ENCODE results near the gene CHRNA10. TPM values are rescaled to one million over a fixed set of nuclear protein-coding genes. Genes with fewer than 3 reads are reported as not detected.
"Not testable (repeated sequence)": the region's sequence is repeated elsewhere in the genome, so short reads cannot be mapped to it uniquely, and the experiment has no call there.

Gene CHRNA10
- total RNA-seq, 2 donors from 2014 or later, result 0.57 to 3.8 TPM

- DNase-seq (ENCODE audit: low spot score in 2 of 2), result no peak
- H3K27ac Mint-ChIP-seq, result no peak within 1 kb of the TSS
- ATAC-seq, result no peak
- H3K36me3 Mint-ChIP-seq, result no peaks in the 10 kb centered on the region
- no peaks in the 10 kb centered on the region for H3K9me3 Mint-ChIP-seq
These were observed 26.4 kb downstream of the CHRNA10 start, which contains the start of gene ART1 for GRCh38 chr11:3644817-3645235. ART1 (plus strand) TSS chr11:3645128; CDS start chr11:3659214, 14,086 bp downstream.

GRCh38 chr11:3643102-3643546 is 28.1 kb downstream of the CHRNA10 start:
- not testable (repeated sequence) for H3K27ac Mint-ChIP-seq; DNase-seq (ENCODE audit: low spot score in 2 of 2); ATAC-seq; H3K36me3 Mint-ChIP-seq; H3K9me3 Mint-ChIP-seq

- Mint-ChIP-seq H3K27ac (no peak overlapping the region), H3K36me3 (no peaks in the 10 kb centered on the region), H3K9me3 (no peaks in the 10 kb centered on the region)
- ATAC-seq, result peak; percentile 87 to 97
- DNase-seq (ENCODE audit: low spot score in 2 of 2), result peak in 1 of 2 donors; percentile 78
These were observed 28.9 kb downstream of the CHRNA10 start for GRCh38 chr11:3642071-3642951.

- DNase-seq (ENCODE audit: low spot score in 2 of 2) (no peak), ATAC-seq (no peak)
- Mint-ChIP-seq H3K9me3 (no peaks in the 10 kb centered on the region), H3K36me3 (no peaks in the 10 kb centered on the region), H3K27ac (no peak within 1 kb of the TSS)
These were observed 29.5 kb downstream of the CHRNA10 start, which contains the start of gene ART5 for GRCh38 chr11:3641701-3642070. ART5 (minus strand) TSS chr11:3641992; CDS start chr11:3641862, 130 bp downstream.

GRCh38 chr11:3641191-3641590 is 30.0 kb downstream of the CHRNA10 start:
- no peaks in the 10 kb centered on the region for H3K36me3 Mint-ChIP-seq
- H3K27ac Mint-ChIP-seq, result no peak overlapping the region
- no peaks in the 10 kb centered on the region for H3K9me3 Mint-ChIP-seq
- DNase-seq (ENCODE audit: low spot score in 2 of 2) (no peak), ATAC-seq (no peak)

- H3K9me3 Mint-ChIP-seq, result no peaks in the 10 kb centered on the region
- H3K27ac Mint-ChIP-seq, result no peak overlapping the region
- no peak for ATAC-seq
- DNase-seq (ENCODE audit: low spot score in 2 of 2), result no peak
- no peaks in the 10 kb centered on the region for H3K36me3 Mint-ChIP-seq
These were observed 31.3 kb downstream of the CHRNA10 start for GRCh38 chr11:3639841-3640240.

- ATAC-seq (no peak), DNase-seq (ENCODE audit: low spot score in 2 of 2) (no peak)
- Mint-ChIP-seq H3K27ac (no peak overlapping the region), H3K9me3 (no peaks in the 10 kb centered on the region), H3K36me3 (no peaks in the 10 kb centered on the region)
These were observed 32.7 kb downstream of the CHRNA10 start for GRCh38 chr11:3638513-3638912.

- Mint-ChIP-seq H3K27ac (no peak overlapping the region), H3K9me3 (no peaks in the 10 kb centered on the region), H3K36me3 (no peaks in the 10 kb centered on the region)
- ATAC-seq (no peak), DNase-seq (ENCODE audit: low spot score in 2 of 2) (no peak)
These were observed 34.0 kb downstream of the CHRNA10 start for GRCh38 chr11:3637201-3637600.

- Mint-ChIP-seq H3K36me3 (no peaks in the 10 kb centered on the region), H3K27ac (no peak overlapping the region), H3K9me3 (no peaks in the 10 kb centered on the region)
- ATAC-seq (no peak), DNase-seq (ENCODE audit: low spot score in 2 of 2) (no peak)
These were observed 35.4 kb downstream of the CHRNA10 start for GRCh38 chr11:3635641-3636375.

GRCh38 chr11:3632070-3632660 is 39.0 kb downstream of the CHRNA10 start:
- ATAC-seq, result peak in 1 of 2 donors; percentile 28
- no peaks in the 10 kb centered on the region for H3K36me3 Mint-ChIP-seq
- H3K9me3 Mint-ChIP-seq, result no peaks in the 10 kb centered on the region
- H3K27ac Mint-ChIP-seq, result peak overlapping the region in 1 of 2 donors; percentile 12
- no peak for DNase-seq (ENCODE audit: low spot score in 2 of 2)

- ATAC-seq (peak in 1 of 2 donors; percentile 73), DNase-seq (ENCODE audit: low spot score in 2 of 2) (peak in 1 of 2 donors; percentile 7)
- peak overlapping the region in 1 of 2 donors; percentile 83 for H3K27ac Mint-ChIP-seq
- no peaks in the 10 kb centered on the region for H3K9me3 Mint-ChIP-seq
- no peaks in the 10 kb centered on the region for H3K36me3 Mint-ChIP-seq
These were observed 39.9 kb downstream of the CHRNA10 start for GRCh38 chr11:3631331-3631730.

GRCh38 chr11:3627291-3627690 is 43.9 kb downstream of the CHRNA10 start:
- Mint-ChIP-seq H3K9me3 (no peaks in the 10 kb centered on the region), H3K27ac (no peak overlapping the region), H3K36me3 (no peaks in the 10 kb centered on the region)
- DNase-seq (ENCODE audit: low spot score in 2 of 2) (no peak), ATAC-seq (no peak)

- DNase-seq (ENCODE audit: low spot score in 2 of 2), result no peak
- Mint-ChIP-seq H3K27ac (no peak overlapping the region), H3K36me3 (no peaks in the 10 kb centered on the region), H3K9me3 (no peaks in the 10 kb centered on the region)
- ATAC-seq, result no peak
These were observed 44.8 kb downstream of the CHRNA10 start for GRCh38 chr11:3626250-3626960.

GRCh38 chr11:3623767-3624458 is 47.3 kb downstream of the CHRNA10 start:
- Mint-ChIP-seq H3K36me3 (no peaks in the 10 kb centered on the region), H3K27ac (no peak overlapping the region)

GRCh38 chr11:3623121-3623520 is 48.1 kb downstream of the CHRNA10 start:
- H3K36me3 Mint-ChIP-seq, result no peaks in the 10 kb centered on the region
- H3K27ac Mint-ChIP-seq, result peak overlapping the region in 1 of 2 donors; percentile 33
- ATAC-seq (no peak), DNase-seq (ENCODE audit: low spot score in 2 of 2) (peak in 1 of 2 donors; percentile 4)
- no peaks in the 10 kb centered on the region for H3K9me3 Mint-ChIP-seq

More at GRCh38 chr11:3623767-3624458, 47.3 kb downstream of the CHRNA10 start:
- DNase-seq (ENCODE audit: low spot score in 2 of 2) (no peak), ATAC-seq (no peak)
- H3K9me3 Mint-ChIP-seq, result no peaks in the 10 kb centered on the region

- ATAC-seq (no peak), DNase-seq (ENCODE audit: low spot score in 2 of 2) (no peak)
- Mint-ChIP-seq H3K9me3 (no peaks in the 10 kb centered on the region), H3K36me3 (no peaks in the 10 kb centered on the region), H3K27ac (peak overlapping the region in 1 of 2 donors; percentile 33)
These were observed 48.7 kb downstream of the CHRNA10 start for GRCh38 chr11:3622521-3622920.
